Measurements from ENCODE around the gene ZNF521. TPM values are rescaled to one million over a fixed set of nuclear protein-coding genes. Genes with fewer than 3 reads are reported as not detected.

Gene ZNF521
- total RNA-seq, 1 donor from 2014 or later: 58.7 TPM

DNA sequence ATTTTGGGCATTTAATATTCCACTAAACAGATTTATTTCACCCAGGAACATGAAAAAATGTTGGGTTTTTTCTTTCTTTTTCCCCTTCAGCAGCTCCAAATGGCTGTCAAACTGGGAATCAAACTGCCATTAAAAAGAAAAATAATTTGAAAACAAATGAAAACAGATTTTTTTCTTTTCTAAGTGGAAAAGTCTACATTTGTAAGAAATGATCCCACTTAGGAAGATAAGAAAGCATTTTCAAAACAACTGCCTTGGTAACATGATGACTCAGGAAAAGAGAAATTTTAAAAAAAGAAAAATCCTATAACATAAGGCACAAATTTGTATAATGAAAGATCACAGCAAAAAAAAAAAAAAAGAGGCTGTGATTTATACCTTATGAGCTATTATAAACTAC is 20.0 kb downstream of the ZNF521 start:
- H3K4me1 Mint-ChIP-seq (ENCODE audit: low read depth, unreplicated experiment): peaks cover 6% of the 10 kb centered on the region
- H3K27ac Mint-ChIP-seq (ENCODE audit: unreplicated experiment): no peak overlapping the region
- DNase-seq: no peak
- no peaks in the 10 kb centered on the region for H3K27me3 Mint-ChIP-seq (ENCODE audit: unreplicated experiment)
- H3K4me3 Mint-ChIP-seq (ENCODE audit: unreplicated experiment): no peak overlapping the region
- H3K36me3 Mint-ChIP-seq (ENCODE audit: unreplicated experiment): no peaks in the 10 kb centered on the region
- peaks cover 2% of the 10 kb centered on the region for H3K9me3 Mint-ChIP-seq (ENCODE audit: unreplicated experiment)
- TF ChIP-seq, protein P1, sequence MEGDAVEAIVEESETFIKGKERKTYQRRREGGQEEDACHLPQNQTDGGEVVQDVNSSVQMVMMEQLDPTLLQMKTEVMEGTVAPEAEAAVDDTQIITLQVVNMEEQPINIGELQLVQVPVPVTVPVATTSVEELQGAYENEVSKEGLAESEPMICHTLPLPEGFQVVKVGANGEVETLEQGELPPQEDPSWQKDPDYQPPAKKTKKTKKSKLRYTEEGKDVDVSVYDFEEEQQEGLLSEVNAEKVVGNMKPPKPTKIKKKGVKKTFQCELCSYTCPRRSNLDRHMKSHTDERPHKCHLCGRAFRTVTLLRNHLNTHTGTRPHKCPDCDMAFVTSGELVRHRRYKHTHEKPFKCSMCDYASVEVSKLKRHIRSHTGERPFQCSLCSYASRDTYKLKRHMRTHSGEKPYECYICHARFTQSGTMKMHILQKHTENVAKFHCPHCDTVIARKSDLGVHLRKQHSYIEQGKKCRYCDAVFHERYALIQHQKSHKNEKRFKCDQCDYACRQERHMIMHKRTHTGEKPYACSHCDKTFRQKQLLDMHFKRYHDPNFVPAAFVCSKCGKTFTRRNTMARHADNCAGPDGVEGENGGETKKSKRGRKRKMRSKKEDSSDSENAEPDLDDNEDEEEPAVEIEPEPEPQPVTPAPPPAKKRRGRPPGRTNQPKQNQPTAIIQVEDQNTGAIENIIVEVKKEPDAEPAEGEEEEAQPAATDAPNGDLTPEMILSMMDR (IDR thresholded peaks at IDR 0.05; ENCODE audit: partially characterized antibody, unreplicated experiment): no peak

DNA sequence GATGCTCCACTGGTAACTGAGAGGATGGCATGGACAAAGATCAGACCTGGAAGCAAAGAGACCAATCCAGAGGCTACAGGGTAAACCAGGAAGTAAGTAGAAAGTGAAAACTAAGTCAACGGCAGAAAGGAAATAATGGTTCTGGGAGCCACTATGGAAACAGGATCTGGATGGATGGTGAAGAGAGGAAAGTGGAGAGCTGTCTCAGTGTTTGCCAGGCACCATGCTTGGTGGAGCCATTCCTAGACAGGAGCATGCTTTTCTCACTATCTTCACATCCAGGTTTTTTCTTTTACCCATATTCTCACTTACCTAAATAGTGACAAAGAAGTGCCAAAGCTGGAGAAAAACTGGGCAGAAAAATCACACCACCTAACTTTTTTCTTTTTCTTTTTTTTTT is 22.2 kb downstream of the ZNF521 start:
- TF ChIP-seq, protein P1 (IDR thresholded peaks at IDR 0.05; ENCODE audit: partially characterized antibody, unreplicated experiment): no peak
- Mint-ChIP-seq H3K27ac (ENCODE audit: unreplicated experiment) (no peak overlapping the region), H3K9me3 (ENCODE audit: unreplicated experiment) (peaks cover 2% of the 10 kb centered on the region), H3K4me1 (ENCODE audit: low read depth, unreplicated experiment) (peaks cover 6% of the 10 kb centered on the region), H3K4me3 (ENCODE audit: unreplicated experiment) (no peak overlapping the region), H3K27me3 (ENCODE audit: unreplicated experiment) (no peaks in the 10 kb centered on the region), H3K36me3 (ENCODE audit: unreplicated experiment) (no peaks in the 10 kb centered on the region)
- no peak for DNase-seq

DNA sequence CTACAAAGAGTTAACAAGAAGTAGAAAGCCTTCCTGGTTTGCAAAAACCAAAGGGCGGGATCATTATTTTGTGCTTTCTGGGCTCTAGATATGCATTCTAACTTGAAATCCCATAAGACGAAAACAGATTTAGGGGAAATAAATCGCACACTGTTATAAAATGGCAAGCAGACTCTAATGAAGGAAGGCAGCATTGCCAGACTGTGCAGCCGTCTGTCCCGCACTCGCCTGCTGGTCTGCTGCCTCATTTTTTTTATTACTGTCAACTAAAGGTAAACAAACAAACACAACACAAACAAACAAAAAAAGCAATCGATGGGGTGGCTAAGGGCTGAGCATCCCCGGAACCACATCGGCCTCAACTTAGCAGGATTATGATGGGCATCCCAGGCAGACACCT is 24.4 kb downstream of the ZNF521 start:
- no peak overlapping the region for H3K4me3 Mint-ChIP-seq (ENCODE audit: unreplicated experiment)

DNA sequence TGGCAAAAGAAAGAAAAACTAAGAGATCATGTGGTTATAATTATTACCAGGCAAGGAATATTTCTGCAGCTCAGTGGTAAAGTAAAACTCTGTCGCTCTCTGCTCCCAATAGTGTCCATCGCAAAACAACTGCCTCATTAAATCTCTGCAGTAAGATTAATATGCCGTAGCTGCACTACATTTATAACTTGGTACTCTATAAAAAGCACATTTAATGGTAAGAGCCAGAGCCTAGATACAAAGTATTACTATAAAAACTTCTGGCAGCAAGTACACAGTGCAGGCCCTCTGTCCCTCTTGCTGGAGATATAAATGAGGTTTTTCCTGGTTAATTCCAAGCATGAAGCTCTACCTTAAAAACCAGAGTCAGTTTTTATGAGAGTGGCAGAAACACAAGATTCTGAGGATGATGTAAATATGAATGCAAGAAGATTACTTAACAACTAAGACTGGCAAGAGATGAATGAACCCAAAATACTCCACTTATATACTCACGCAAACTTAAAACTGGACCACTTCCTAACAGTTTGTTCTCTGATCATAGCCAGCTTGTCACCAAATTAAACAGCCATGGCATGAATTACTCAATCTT is 25.5 kb downstream of the ZNF521 start:
- no peaks in the 10 kb centered on the region for H3K36me3 Mint-ChIP-seq (ENCODE audit: unreplicated experiment)
- DNase-seq: no peak
- H3K9me3 Mint-ChIP-seq (ENCODE audit: unreplicated experiment): no peaks in the 10 kb centered on the region
- no peak overlapping the region for H3K4me3 Mint-ChIP-seq (ENCODE audit: unreplicated experiment)
- TF ChIP-seq, protein P1 (IDR thresholded peaks at IDR 0.05; ENCODE audit: partially characterized antibody, unreplicated experiment): no peak
- H3K4me1 Mint-ChIP-seq (ENCODE audit: low read depth, unreplicated experiment): peaks cover 2% of the 10 kb centered on the region
- H3K27me3 Mint-ChIP-seq (ENCODE audit: unreplicated experiment): no peaks in the 10 kb centered on the region
- H3K27ac Mint-ChIP-seq (ENCODE audit: unreplicated experiment): no peak overlapping the region

More for the DNA sequence above, 24.4 kb downstream of the ZNF521 start:
- no peak for DNase-seq
- Mint-ChIP-seq H3K36me3 (ENCODE audit: unreplicated experiment) (no peaks in the 10 kb centered on the region), H3K4me1 (ENCODE audit: low read depth, unreplicated experiment) (peaks cover 5% of the 10 kb centered on the region), H3K9me3 (ENCODE audit: unreplicated experiment) (peaks cover under 1% of the 10 kb centered on the region), H3K27ac (ENCODE audit: unreplicated experiment) (no peak overlapping the region), H3K27me3 (ENCODE audit: unreplicated experiment) (no peaks in the 10 kb centered on the region)
- TF ChIP-seq, protein P1 (IDR thresholded peaks at IDR 0.05; ENCODE audit: partially characterized antibody, unreplicated experiment): no peak

DNA sequence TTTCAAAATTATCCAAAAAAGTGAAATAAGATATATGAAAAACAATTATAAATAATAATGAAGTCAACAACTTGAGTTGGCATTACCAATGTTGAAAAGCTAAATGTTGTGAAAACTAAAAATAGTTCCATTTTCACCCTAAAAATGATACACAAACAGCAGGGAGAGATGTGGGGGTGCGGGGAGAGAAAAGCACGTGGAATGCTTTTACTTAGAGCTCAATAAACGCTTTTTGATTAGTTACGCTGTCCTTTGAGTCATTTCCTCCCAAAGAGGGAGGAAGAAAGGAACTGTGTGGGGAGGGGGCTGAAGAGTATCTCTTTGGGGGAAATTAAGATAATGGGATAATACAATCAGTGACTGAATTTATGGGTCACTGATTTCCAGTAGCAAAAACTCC is 29.2 kb downstream of the ZNF521 start:
- Mint-ChIP-seq H3K4me1 (ENCODE audit: low read depth, unreplicated experiment) (no peaks in the 10 kb centered on the region), H3K4me3 (ENCODE audit: unreplicated experiment) (no peak overlapping the region), H3K9me3 (ENCODE audit: unreplicated experiment) (no peaks in the 10 kb centered on the region), H3K27me3 (ENCODE audit: unreplicated experiment) (no peaks in the 10 kb centered on the region), H3K27ac (ENCODE audit: unreplicated experiment) (no peak overlapping the region), H3K36me3 (ENCODE audit: unreplicated experiment) (no peaks in the 10 kb centered on the region)
- DNase-seq: no peak
- TF ChIP-seq, protein P1 (IDR thresholded peaks at IDR 0.05; ENCODE audit: partially characterized antibody, unreplicated experiment): no peak
